NCI-H748 (cell line): Measurements from ENCODE around the gene RPP21.

Source experiments
- DNase-seq: peaks from one replicate; lab custom pipeline; 2025; ENCODE audit not compliant: unreplicated experiment; lab: John Stamatoyannopoulos, UW

RPP21 gene

DNA sequence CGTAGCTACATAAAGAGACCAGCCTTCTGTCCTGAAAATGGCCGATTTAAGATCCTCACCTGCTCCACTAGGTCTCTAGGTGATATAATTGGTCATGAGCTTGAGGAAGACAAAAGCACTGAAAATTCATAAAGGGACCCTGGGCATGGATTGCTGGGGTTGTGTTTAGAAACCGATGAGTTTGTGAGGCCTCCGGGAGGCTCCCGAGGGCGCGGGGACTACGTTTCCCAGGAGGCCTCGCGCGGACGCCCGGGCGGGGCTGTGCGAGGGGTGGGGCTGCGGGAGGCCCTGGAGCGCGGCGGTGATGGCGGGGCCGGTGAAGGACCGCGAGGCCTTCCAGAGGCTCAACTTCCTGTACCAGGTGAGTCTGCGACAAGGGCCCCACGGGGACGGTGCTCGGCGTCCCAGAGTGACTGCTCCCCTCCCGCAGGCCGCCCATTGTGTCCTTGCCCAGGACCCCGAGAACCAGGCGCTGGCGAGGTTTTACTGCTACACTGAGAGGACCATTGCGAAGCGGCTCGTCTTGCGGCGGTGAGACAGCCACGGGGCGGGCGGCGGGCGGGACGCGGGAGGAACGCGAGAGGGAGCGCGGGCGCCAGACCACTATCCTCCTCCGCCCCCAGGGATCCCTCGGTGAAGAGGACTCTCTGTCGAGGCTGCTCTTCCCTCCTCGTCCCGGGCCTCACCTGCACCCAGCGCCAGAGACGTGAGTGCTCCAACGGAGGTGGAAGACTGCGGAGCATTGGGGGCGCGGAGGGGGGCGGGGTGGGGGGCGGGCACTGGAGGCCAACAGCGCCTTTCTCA, at the start of gene RPP21:
Gene RPP21, plus strand, starts transcription at position 289 of the 804 bp plus-strand sequence. Its CDS starts 16 bp downstream, at position 305.
- peak; percentile 90 for DNase-seq

DNA sequence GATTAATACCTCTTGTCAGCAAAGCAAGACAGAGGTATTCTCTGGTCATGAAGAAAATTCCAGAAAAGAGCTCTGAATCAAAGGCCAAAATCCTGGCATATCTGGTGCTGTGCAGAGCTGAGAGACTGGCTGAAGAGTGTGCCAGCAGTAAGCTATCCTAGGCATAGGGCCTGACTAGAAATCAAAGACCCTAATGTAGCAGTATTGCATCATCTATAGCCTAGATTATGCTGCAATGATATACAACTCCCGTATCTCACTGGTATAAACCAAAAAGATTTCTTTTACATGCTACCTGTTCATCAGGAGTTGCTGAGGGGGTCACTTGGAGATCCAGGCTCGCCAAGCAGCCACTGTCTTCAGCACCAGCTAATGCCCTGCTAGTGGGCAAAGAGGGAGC, 49.1 kb upstream of the RPP21 start:
- DNase-seq = no peak

DNA sequence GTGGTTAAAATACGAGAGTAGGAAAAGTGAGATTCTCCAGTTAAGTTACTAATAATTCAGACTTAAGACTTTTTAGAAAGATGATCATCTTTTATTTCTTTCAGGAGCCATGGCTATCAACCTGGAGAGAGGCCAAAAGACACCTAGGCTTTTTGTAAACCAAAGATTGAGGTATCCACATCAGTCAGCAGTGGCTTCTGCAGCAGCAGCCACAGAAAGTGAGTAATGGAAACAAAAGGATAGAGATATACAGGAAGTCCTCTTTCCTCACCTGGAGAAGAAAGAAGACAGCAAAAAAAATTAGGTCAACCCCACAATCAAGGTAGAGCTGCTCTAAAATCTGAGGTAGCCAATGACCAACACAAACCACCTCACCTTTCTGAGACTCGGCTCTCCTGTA, 41.0 kb upstream of the RPP21 start:
- DNase-seq = no peak

DNA sequence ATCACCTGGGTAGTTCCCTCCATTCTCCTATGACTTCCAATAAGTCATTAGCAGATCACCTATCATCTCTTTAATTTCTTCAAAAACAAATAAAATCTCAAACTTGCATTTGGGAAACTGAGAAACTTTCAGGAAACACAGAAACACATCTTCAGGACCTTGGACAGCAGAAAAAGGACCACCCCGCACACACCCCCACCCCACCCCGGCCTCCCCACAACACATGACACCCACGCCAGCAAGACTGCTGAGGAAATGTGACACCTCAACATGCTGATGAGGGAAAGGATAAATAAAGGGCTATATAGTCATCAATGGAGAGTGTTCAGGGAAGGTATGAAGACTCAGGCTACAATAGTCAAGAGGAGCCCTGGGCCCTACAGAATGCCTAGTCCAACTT, 33.9 kb upstream of the RPP21 start:
- no peak for DNase-seq

DNA sequence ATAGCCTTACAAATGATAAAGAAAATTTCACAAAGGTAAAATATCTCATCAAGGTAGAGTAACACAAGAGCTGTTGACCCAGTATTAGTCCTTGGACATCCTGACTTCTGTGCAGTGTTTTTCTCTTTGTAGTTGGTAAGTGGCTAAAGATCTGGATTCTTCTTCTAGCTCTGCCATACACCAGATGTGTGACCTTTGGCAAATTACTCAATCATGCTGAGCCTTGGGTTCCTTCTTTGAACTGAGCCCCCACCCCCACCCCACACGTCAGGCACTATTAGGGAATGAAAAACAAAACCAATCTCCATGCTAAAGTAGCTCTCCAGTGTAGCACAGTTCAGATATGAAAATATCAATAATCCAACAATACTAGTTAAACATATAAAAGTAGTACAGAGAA, 33.3 kb upstream of the RPP21 start:
- DNase-seq = no peak

DNA sequence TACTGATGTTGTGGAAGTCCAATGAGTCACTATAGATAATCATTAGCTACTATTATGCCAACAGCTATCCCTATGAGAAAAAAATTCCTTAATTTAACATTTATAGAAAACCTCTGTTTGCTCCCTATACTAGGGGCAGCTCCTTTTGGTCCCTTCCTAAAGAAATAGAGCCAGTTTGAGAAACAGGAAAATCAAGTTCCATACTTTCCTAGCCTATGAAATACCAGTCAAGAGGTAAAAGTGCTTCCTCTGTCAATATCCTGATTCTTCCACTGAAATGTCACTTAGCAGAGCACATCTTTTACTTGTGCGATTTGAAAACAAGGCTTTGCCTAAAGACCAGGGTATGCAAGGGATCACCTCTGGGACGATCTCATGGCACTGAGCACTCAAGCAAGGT, 32.7 kb upstream of the RPP21 start:
- no peak for DNase-seq

DNA sequence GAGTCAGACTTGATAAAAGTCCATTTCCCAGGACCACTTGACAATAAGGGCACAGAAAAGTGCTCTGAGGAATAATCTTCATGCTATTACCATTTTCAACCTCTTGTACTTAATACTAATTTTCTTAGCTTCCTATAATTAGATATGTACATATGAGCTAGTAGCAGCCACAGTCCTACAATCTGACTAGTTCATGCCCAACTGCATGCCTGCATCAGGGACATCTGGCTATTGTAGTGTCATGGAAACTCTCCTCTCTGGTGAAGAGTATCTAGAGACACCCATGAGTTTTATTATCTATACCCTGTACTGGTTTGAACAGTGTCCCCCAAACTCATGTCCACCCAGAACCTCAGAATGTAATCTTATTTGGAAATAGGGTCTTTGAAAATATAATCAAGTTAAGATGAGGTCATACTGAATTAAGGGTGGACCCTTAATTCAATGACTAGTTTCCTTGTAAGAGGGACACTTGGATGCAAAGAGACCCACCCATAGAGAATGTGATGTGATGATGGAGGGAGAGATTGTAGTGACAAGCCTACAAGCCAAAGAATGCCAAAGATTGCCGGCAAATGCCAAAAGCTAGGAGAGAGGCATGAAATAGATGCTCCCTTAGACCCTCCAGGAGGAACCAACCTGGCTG, 32.2 kb upstream of the RPP21 start:
- no peak for DNase-seq

DNA sequence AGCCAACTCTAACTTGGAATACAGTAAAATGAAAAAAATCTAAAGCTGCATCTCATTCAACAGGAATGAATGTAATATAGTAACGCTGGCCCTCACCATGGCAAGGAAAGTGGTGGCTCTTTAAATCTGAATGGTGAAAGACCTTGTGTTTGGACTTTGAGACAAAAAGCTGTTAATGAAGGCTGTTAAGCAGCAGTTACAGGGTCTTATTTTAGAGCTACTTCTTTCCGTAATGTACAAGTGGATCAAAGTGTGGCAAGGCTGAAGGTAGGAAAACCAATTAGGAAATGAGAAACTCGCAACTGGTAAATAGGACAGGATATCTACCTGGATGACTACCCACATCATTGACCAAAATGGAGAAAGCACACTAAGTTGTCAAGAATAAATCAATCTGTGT, 29.8 kb upstream of the RPP21 start:
- no peak for DNase-seq

DNA sequence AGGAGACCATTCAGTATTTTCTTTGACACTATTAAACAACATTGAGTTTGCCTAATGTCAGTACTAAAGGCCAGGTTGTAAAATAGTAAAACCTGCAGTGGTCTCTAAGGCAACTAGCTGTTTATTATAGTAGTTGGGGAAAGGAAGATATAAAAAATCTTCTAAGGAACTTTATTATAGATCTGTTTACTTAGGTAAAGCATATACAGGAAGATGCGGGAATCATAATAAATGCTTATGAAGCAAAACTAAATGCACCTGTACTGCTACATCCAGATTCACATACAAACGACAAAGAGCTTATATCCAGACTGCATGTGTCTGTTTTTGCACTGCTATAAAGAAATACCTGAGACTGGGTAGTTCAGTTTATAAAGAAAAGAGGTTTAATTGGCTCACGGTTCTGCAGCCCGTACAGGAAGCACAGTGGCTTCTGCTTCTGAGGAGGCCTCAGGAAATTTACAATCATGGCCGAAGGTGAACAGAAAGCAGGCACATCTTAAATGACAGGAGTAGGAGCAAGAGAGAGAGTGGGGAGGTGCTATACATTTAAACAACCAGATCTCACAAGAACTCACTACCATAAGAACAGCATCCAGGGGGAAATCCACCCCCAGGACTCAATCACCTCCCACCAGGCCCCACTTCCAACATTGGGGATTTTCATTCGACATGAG, 26.9 kb upstream of the RPP21 start:
- no peak for DNase-seq

DNA sequence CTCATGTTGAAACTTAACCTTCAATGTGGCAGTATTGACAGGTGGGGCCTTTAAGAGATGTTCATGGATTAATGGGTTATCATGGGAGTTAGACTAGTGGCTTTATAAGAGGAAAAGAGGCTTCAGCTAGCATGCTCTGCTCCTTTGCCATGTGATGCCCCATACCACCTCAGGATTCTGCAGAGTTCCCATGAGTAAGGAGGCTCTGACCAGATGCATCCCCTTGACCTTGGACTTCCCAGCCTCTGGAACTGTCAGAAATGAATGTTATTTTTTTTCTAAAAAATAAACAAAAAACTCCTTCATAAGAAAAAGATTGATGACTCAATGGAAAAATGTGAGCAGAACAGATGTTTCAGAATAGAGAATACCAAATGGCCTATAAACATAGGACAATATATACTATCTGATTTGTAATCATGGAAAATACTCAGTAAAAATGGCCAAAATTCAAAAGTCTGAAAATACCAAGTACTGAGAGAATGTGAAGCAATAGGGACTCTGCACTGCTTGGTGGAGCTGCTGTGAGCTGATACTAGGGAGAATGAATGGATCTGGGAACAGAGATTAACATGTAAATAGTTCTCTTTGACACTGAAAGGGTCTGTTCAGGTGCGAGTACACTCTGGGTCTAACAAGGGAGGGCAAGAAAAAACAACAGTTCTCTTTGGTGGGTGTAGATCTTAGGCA, 25.7 kb upstream of the RPP21 start:
- DNase-seq = no peak

DNA sequence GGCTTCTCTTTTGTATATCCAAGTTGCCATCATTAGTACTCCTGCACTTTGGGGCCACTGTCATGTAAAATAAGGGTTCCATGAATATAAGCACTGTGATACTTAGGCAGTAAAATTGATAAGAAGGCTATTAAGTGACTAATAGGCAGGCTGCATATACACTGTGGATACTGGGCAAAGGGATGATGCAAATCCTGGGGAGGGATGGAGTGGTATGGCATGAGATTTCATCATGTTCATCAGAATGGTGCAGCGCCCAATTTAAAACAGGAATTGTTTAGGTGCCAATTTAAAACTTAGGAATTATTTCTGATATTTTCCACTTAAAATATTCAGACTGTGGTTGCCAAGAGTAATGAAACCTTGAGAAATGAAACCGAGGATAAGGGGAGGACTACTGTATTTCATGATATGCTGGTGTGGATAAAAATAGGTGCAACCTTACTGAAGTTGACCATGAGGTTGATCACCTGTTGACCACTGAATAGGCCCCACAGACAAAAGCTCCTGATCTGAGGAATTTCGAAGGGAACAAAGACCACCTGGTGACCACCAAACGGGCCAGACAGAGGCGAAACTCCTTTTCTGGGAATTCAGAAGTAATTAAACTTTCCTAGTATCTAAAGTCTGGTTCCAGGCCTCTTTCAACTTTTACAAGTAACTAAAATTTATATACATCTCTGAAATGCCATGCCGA, 23.1 kb upstream of the RPP21 start:
- DNase-seq = no peak

DNA sequence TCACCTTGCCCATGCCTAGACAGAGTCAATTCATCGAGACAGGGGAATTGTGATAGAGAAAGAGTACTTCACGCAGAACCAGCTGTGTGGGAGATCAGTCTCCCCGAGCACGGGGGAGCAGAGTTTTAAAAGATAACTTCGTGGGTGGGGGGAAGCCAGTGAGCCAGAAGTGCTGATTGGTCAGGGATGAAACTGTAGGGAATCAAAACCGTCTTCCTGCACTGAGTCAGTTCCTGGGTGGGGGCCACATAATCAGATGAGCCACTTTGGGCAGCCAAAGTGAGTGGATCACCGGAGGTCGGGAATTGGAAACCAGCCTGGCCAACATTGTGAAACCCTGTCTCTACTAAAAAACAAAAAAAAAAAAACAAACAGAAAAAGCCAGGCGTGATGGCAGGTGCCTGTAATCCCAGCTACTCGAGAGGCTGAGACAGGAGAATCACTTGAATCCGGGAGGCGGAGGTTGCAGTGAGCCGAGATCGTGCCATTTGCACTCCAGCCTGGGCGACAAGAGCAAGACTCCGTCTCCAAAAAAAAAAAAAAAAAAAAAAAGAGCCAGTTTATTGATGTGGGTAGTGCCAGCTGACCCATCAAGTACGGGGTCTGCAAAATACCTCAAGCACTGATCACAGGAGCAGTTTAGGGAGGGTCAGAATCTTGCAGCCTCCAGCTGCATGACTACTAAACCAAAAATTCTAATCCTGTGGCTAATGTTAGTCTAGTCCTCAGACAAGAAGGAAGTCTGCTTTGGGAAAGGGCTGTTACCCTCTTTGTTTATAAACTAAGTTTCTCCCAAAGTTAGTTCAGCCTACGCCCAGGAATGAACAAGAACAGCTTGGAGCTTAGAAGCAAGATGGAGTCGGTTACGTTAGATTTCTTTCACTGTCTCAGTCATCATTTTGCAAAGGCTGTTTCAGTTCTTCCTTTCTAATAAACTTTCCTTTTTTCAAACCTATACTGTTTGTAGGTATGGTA, 22.1 kb upstream of the RPP21 start:
- no peak for DNase-seq

DNA sequence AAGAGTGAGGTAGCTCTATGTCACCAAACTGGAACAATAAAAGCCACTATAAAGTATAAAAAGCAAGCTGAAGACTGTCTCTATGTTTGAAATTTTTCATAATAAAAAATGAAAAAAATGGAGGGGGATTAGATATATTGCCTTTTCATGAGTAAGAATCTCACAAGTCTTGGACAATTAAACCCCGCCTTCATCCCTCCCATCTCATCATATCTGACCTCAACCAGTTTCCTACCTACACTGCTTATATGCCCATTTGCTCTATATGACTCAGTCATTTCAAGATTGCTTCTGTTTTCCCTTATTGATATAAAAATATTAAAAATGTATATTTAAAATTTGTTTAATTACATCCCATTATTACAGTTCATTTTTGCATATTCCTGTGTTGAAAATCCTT, 21.1 kb upstream of the RPP21 start:
- no peak for DNase-seq

DNA sequence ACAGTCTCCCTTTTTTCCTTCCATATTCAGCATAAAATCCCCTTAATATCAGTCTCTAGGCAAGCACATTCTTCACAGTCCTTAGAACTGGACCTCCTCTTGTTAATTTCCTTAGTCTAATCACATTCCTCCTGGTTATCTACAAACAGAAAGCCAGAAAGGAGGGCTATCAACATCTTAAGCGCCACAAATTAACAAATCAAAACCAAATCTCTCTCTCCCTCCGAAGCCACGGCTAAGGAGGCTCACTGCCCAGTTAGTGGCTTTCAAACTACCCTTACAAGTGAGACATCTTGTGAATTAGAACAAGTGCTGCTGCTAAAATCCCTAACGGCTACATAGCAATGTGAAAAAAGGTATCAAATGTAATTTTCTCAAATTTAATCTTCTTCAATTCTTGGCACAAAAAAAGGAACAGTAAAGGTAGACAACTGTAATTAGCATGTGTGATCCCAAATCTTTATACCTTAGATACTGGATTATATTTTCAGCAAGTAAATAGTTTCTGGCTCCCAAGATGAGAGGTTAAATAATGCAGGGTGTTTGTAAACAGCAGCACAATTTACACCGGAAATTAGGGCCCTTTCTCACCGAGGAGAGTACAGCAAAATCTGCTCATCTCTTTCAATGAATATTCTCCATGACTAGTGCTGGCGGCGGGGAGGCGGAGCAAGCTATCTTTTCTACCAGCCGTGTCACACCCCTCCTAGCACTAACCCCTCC, 19.6 kb upstream of the RPP21 start:
- DNase-seq = no peak

DNA sequence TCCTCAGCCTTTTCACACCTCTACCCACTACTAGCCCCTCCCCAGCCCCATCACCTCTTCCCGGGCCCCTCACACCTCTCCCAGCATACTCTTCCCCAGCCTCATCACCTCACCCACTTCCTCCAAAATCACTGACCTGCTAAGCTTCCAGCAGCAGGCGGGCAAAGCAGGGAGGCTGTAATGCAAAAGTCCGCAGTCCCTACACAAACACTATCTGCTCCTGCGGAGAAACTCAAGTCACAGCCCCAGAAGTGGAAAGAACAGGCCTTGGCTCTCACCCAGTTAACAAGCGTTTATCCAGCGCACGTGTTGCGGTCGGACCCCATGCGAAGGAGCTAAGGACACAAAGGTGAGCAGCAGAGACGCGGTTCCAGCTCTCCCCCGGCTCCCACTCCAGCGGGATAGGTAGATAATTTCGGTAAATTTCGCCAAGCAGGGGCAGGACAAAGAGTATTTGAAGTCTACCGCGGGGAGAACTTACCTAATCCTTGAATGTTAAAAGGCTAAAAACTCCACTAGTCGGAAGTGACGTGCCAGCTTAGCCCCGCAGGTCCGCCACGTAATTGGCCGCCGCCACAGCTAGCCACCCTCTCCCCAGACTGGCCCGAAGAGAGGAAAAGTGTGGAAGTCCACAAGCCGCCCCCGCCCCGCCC, 19.0 kb upstream of the RPP21 start:
- peak; percentile 89 for DNase-seq

DNA sequence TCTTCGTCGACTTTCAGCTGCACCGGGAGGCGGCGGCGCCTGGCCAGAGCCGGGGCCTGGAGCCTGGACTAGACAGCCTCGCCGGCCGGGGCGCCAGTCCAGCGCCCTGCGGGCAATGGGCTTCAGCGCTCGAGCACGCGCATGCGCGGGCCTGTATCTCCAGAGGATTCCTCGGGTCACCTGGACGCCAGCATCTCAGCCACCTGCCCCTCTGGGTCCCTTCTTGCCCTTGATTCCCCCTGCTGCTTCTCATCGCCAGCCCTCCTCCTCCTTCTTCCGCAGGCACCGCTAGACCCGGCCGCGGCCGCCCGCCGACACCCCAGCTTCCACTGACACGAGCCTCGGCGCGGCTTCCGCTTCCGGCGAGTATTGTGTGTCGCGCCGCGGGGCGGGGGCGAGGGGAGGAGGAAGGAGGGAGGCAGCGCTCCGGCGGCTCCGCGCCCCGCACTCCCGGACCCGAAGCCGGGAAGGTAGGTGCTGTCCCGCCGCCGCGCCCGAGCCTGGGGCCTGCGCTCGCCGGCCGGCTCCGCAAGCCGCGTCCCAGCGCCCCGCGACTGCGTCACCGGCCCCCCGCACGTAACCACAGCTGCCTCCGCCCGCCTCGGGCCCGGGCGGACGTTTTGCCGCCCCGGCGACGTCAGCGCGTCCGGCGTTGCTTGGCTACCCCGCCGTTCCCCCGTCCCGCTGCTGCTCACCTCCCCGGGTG, 18.3 kb upstream of the RPP21 start, which contains the start of gene TRIM39:
Gene TRIM39, plus strand, starts transcription at position 402 of the 706 bp plus-strand sequence. CDS start 2,391 bp downstream, outside the sequence.
- DNase-seq = peak; percentile 91

DNA sequence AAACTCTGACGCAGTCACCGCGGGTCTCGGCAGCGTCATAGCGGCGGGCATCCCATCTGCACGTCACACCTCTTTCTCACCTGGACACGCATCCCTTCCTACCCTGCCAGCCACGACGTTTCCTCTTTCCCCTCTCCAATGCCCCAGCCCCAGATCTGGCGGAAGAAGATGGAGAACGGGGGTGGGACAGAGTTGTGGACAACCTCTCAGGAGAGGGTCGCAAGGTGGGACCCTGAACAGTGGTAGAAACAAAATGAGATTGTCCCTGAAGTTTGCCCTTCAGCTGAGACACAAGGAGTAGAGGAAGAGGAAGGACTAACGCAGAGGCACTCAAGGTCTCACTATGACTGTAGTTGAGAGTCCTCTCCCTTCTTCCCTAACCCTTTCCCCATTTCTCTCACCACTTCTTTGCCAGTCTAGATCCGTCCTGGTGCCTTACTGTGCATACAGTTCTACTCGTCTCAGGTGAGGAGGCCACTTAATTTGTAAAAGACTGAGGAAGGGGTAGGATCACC, 17.7 kb upstream of the RPP21 start:
- DNase-seq = no peak

DNA sequence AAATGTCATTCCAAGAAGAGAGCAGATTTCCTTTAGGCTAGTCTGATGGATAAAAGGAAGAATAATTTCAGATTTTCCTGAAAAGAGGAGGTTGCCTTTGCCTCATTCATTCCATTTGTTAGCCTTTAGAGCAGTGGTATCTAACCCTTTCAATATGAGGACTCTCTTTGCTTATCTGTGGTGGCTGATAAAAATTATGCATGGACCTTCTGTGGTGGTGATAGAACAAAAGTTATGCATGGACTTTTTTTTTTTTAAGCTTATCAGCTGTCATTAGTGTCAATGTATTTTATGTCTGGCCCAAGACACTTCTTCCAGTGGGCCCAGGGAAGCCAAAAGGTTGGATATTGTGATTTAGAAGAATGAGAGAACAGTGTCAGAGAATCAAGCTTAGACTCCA, 16.6 kb upstream of the RPP21 start:
- DNase-seq = no peak
